HepG2 (cell line): ENCODE data around the gene FSCN2. TPM values are rescaled to one million over a fixed set of nuclear protein-coding genes. Genes with fewer than 3 reads are reported as not detected.

Source experiments
- ATF7 ChIP-seq, 2 experiments: fragments of 450-650 bp in 1 of 2; sonication (generic) in 1 of 2; formaldehyde crosslinking in 1 of 2; IDR thresholded peaks; 2 replicates each; pipeline versions ENCODE4 v1.4.0 to v1.6.1; 2016 to 2020; ENCODE audit warnings: antibody characterized with exemption in 1 of 2, mild to moderate bottlenecking in 1 of 2, missing genetic modification reagents in 1 of 2
- ELK4 ChIP-seq: sonication (generic); formaldehyde crosslinking; IDR thresholded peaks from 2 replicates; pipeline ENCODE4 v1.9.0; 2021; ENCODE audit warnings: missing genetic modification reagents, borderline replicate concordance
- GATAD1 ChIP-seq: IDR thresholded peaks from 2 replicates; pipeline ENCODE4 v1.6.1; 2016; ENCODE audit warnings: missing genetic modification reagents, missing compliant biosample characterization
- HIC2 ChIP-seq: sonication (generic); formaldehyde crosslinking; IDR thresholded peaks from 2 replicates; pipeline ENCODE4 v1.9.0; 2022; ENCODE audit warnings: low read depth, missing genetic modification reagents
- HNRNPH1 ChIP-seq: fragments of 200-400 bp; formaldehyde crosslinking; optimal IDR thresholded peaks from 2 replicates; pipeline ENCODE3; 2017; ENCODE audit warnings: mild to moderate bottlenecking, low read depth, low read length
- MXD4 ChIP-seq: IDR thresholded peaks from 2 replicates; pipeline ENCODE4 v1.6.1; 2016; ENCODE audit warnings: mild to moderate bottlenecking, missing biosample characterization, missing genetic modification reagents
- PATZ1 ChIP-seq: sonication (generic); formaldehyde crosslinking; IDR thresholded peaks from 2 replicates; pipeline ENCODE4 v1.4.0; 2020; ENCODE audit warnings: missing genetic modification reagents
- POLR2A ChIP-seq, 2 experiments: IDR thresholded peaks; 2 replicates each; pipeline ENCODE4 v1.6.1; 2011; ENCODE audit warnings: low read depth in 2 of 2, low read length in 2 of 2, mild to moderate bottlenecking in 1 of 2, moderate library complexity in 1 of 2; ENCODE audit not compliant: insufficient read depth in 1 of 2
- RBAK ChIP-seq: sonication (generic); formaldehyde crosslinking; IDR thresholded peaks from 2 replicates; pipeline ENCODE4 v1.5.1; 2020; ENCODE audit warnings: mild to moderate bottlenecking, missing genetic modification reagents
- SNRNP70 ChIP-seq: fragments of 200-400 bp; formaldehyde crosslinking; IDR thresholded peaks from 2 replicates; pipeline ENCODE4 v1.6.1; 2017; ENCODE audit warnings: mild to moderate bottlenecking, low read depth, low read length, moderate library complexity
- SOX5 ChIP-seq: IDR thresholded peaks from 2 replicates; pipeline ENCODE4 v1.6.1; 2016; ENCODE audit warnings: borderline replicate concordance
- U2AF1 ChIP-seq: fragments of 200-400 bp; formaldehyde crosslinking; optimal IDR thresholded peaks from 2 replicates; pipeline ENCODE3; 2017; ENCODE audit warnings: mild to moderate bottlenecking, low read depth, low read length
- ZBTB46 ChIP-seq: sonication (generic); formaldehyde crosslinking; IDR thresholded peaks from 2 replicates; pipeline ENCODE4 v1.4.0; 2020; ENCODE audit warnings: mild to moderate bottlenecking, missing genetic modification reagents, borderline replicate concordance
- ZNF225 ChIP-seq: sonication (generic); formaldehyde crosslinking; IDR thresholded peaks from 2 replicates; pipeline ENCODE4 v1.4.0; 2020; ENCODE audit warnings: mild to moderate bottlenecking, missing genetic modification reagents
- ZNF607 ChIP-seq: sonication (generic); formaldehyde crosslinking; IDR thresholded peaks from 2 replicates; pipeline ENCODE4 v1.5.1; 2020; ENCODE audit warnings: missing genetic modification reagents, mild to moderate bottlenecking, borderline replicate concordance
- ZNF780A ChIP-seq: sonication (generic); formaldehyde crosslinking; IDR thresholded peaks from 2 replicates; pipeline ENCODE4 v1.8.0; 2022; ENCODE audit warnings: mild to moderate bottlenecking, missing genetic modification reagents, moderate library complexity
- ZSCAN20 ChIP-seq: sonication (generic); formaldehyde crosslinking; IDR thresholded peaks from 2 replicates; pipeline ENCODE4 v1.4.0; 2020; ENCODE audit warnings: missing genetic modification reagents, mild to moderate bottlenecking, borderline replicate concordance
- polyA plus RNA-seq, 8 experiments: library from polyadenylated mRNA; depleted of rRNA in 3 of 8; stranded (reverse) in 7 of 8; unstranded in 1 of 8; fragments of >200 nt; fragmentation: Illumina TruSeq in 4 of 8; extraction: Trizol in 4 of 8; gene quantifications; 2 replicates each; pipeline versions ENCODE4 v1.2.1 to v1.2.3, GENCODE V29; 2011 to 2016; ENCODE audit warnings: low read depth in 4 of 8, missing spikeins in 1 of 8, mixed read lengths in 1 of 8; ENCODE audit not compliant: insufficient read depth in 1 of 8
- total RNA-seq, 5 experiments: library from RNA; depleted of rRNA; stranded (reverse); fragments of >200 nt; fragmentation: Illumina TruSeq; extraction: Trizol; gene quantifications; 2 replicates each; pipeline ENCODE4 v1.2.3, GENCODE V29; 2016; ENCODE audit warnings: low read depth in 1 of 5

FSCN2 gene
- total and polyA plus RNA-seq, 2 of the 13 experiments (the other 11 are each of a cell fraction or from before 2014, with no cell fraction given) = 0.09 TPM; not detected in 1

- 0 out of 2 replicates have a peak, but pooled peaks have one; percentile 68 for TF ChIP-seq ELK4 (CRISPR knock-in tag)
- TF ChIP-seq RBAK (CRISPR knock-in tag) = no peak
- TF ChIP-seq HNRNPH1 = no peak
- no peak; the same call in 1 of the 2 replicates for TF ChIP-seq GATAD1 (CRISPR knock-in tag)
- TF ChIP-seq HIC2 = no peak
- TF ChIP-seq ZNF780A (CRISPR knock-in tag) = no peak
- no peak; the same call in 1 of the 2 replicates for TF ChIP-seq ZBTB46 (CRISPR knock-in tag)
- no peak for TF ChIP-seq U2AF1
- TF ChIP-seq MXD4 (CRISPR knock-in tag) = peak; percentile 85
- TF ChIP-seq PATZ1 (CRISPR knock-in tag) = peak; percentile 37; the same call in 1 of the 2 replicates
- peak; percentile 81 for TF ChIP-seq ZNF225 (CRISPR knock-in tag)
- TF ChIP-seq POLR2A (IDR thresholded peaks at IDR 0.05; ENCODE audit: insufficient read depth in 1 of 2, low read depth in 2 of 2, low read length in 2 of 2) = peak; percentile 53 to 93
- TF ChIP-seq SNRNP70 = no peak
- TF ChIP-seq ATF7 (IDR thresholded peaks at IDR 0.05) = no peak
- TF ChIP-seq ATF7 (CRISPR knock-in tag; IDR thresholded peaks at IDR 0.05) = peak; percentile 43; the same call in 1 of the 2 replicates
- TF ChIP-seq ZNF607 (CRISPR knock-in tag) = peak; percentile 90; the same call in 1 of the 2 replicates
- peak; percentile 24; the same call in 1 of the 2 replicates for TF ChIP-seq ZSCAN20 (CRISPR knock-in tag)
- no peak for TF ChIP-seq SOX5 (CRISPR knock-in tag)
Observed at GRCh38 chr17:81487487-81488275, 40.5 kb upstream of the FSCN2 start (continued).
